ENCODE measurements around the gene ZNF512B.

Gene ZNF512B

DNA sequence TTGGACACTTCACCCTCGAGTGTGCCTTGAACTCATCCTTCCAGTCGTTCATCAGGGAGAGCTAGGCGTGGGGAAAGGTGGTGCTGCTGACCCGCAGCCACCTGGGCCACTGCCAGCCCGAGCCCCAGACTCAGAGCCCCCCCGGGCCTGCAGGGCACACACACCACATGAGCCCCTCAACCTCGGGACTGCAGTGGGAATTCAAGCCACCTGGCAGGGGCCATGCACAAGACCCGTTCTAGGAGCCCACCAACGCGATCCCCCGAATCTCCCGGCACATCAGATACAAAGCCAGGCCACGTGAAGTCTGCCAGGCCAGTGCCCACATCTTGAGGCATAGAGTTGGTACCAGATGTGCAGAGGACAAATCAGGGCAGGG, 2.8 kb downstream of the ZNF512B start:
- Histone ChIP-seq H3K9ac (no peak overlapping the region), H3K9me3 (ENCODE audit: control insufficient read depth, low read length) (no peaks in the 10 kb centered on the region), H3K4me3 (ENCODE audit: low read depth, low read length) (no peak overlapping the region), H2AFZ (no peak overlapping the region), H3K4me2 (ENCODE audit: low read length) (no peak overlapping the region), H3K36me3 (ENCODE audit: control insufficient read depth, insufficient read depth, low read length) (peaks cover 7% of the 10 kb centered on the region), H3K27ac (no peak overlapping the region), H3K27me3 (ENCODE audit: control insufficient read depth, insufficient read depth, low read length) (no peaks in the 10 kb centered on the region), H3K79me2 (no peaks in the 10 kb centered on the region), H3K4me1 (peaks cover 6% of the 10 kb centered on the region)
- no peak for TF ChIP-seq CTCF (IDR thresholded peaks at IDR 0.05)

GRCh38 chr20:63966172-63966943, 3.4 kb downstream of the ZNF512B start:
- peaks cover 6% of the 10 kb centered on the region for H3K4me1 ChIP-seq
- H3K9me3 ChIP-seq (ENCODE audit: control insufficient read depth, low read length) = no peaks in the 10 kb centered on the region
- no peak overlapping the region for H3K9ac ChIP-seq
- H3K4me3 ChIP-seq (ENCODE audit: low read depth, low read length) = no peak overlapping the region
- no peaks in the 10 kb centered on the region for H3K79me2 ChIP-seq
- H3K27me3 ChIP-seq (ENCODE audit: control insufficient read depth, insufficient read depth, low read length) = no peaks in the 10 kb centered on the region
- no peak for TF ChIP-seq CTCF (IDR thresholded peaks at IDR 0.05)
- peaks cover 7% of the 10 kb centered on the region for H3K36me3 ChIP-seq (ENCODE audit: control insufficient read depth, insufficient read depth, low read length)
- H3K4me2 ChIP-seq (ENCODE audit: low read length) = no peak overlapping the region
- H2AFZ ChIP-seq = no peak overlapping the region
- H3K27ac ChIP-seq = no peak overlapping the region

GRCh38 chr20:63964412-63964811, 5.3 kb downstream of the ZNF512B start:
- TF ChIP-seq CTCF (IDR thresholded peaks at IDR 0.05) = no peak
- peaks cover 6% of the 10 kb centered on the region for H3K4me1 ChIP-seq
- H3K4me3 ChIP-seq (ENCODE audit: low read depth, low read length) = no peak overlapping the region
- no peaks in the 10 kb centered on the region for H3K9me3 ChIP-seq (ENCODE audit: control insufficient read depth, low read length)
- no peaks in the 10 kb centered on the region for H3K27me3 ChIP-seq (ENCODE audit: control insufficient read depth, insufficient read depth, low read length)
- H3K9ac ChIP-seq = no peak overlapping the region
- H2AFZ ChIP-seq = no peak overlapping the region
- no peak overlapping the region for H3K27ac ChIP-seq
- no peaks in the 10 kb centered on the region for H3K79me2 ChIP-seq
- peaks cover 7% of the 10 kb centered on the region for H3K36me3 ChIP-seq (ENCODE audit: control insufficient read depth, insufficient read depth, low read length)
- H3K4me2 ChIP-seq (ENCODE audit: low read length) = no peak overlapping the region

- Histone ChIP-seq H3K79me2 (no peaks in the 10 kb centered on the region), H3K9ac (no peak overlapping the region), H3K4me3 (ENCODE audit: low read depth, low read length) (no peak overlapping the region), H3K36me3 (ENCODE audit: control insufficient read depth, insufficient read depth, low read length) (peaks cover 7% of the 10 kb centered on the region), H3K4me1 (peaks cover 4% of the 10 kb centered on the region), H3K9me3 (ENCODE audit: control insufficient read depth, low read length) (no peaks in the 10 kb centered on the region), H3K4me2 (ENCODE audit: low read length) (no peak overlapping the region), H2AFZ (no peak overlapping the region), H3K27me3 (ENCODE audit: control insufficient read depth, insufficient read depth, low read length) (no peaks in the 10 kb centered on the region), H3K27ac (no peak overlapping the region)
- TF ChIP-seq CTCF (IDR thresholded peaks at IDR 0.05) = no peak
Observed at GRCh38 chr20:63963784-63964301, 5.9 kb downstream of the ZNF512B start.

- Histone ChIP-seq H3K4me1 (no peaks in the 10 kb centered on the region), H3K9ac (no peak overlapping the region), H3K4me3 (ENCODE audit: low read depth, low read length) (no peak overlapping the region), H3K79me2 (no peaks in the 10 kb centered on the region), H3K27ac (no peak overlapping the region), H3K4me2 (ENCODE audit: low read length) (no peak overlapping the region), H3K9me3 (ENCODE audit: control insufficient read depth, low read length) (no peaks in the 10 kb centered on the region), H3K27me3 (ENCODE audit: control insufficient read depth, insufficient read depth, low read length) (no peaks in the 10 kb centered on the region), H3K36me3 (ENCODE audit: control insufficient read depth, insufficient read depth, low read length) (peaks cover 7% of the 10 kb centered on the region), H2AFZ (no peak overlapping the region)
- no peak for TF ChIP-seq CTCF (IDR thresholded peaks at IDR 0.05)
Observed at GRCh38 chr20:63963348-63963741, 6.4 kb downstream of the ZNF512B start.

Measured in parathyroid adenoma (tissue), 2 donors.